Measurements from ENCODE around the gene CRYL1. TPM values are rescaled to one million over a fixed set of nuclear protein-coding genes. Genes with fewer than 3 reads are reported as not detected.
A peak's percentile ranks its signal among the peaks of the same experiment; 100 is the strongest.

The CRYL1 gene
- total RNA-seq, 6 donors from 2014 or later: 22.2 to 38.9 (median 28.7) TPM

DNA sequence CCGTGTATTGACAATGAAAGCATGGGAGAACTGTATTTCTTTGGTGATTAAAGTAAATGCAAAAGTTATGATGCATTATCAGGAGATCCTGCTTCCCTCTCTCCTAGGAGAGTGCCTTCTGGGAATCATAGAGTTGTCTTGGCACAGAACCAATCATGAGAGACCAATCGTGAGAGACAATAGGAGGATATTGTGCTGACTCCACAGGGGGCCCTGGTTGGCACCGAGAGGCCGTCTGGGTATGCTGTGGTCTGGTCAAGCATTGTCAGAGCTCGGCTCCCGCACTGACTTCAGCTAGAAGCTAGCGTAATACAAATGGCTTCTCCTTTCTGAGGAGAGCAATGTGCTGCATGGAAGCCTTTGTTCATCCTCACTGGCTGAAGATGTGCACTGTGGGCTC is 162.1 kb downstream of the CRYL1 start:
- ATAC-seq (ENCODE audit: low FRiP score in 2 of 2) (no peak), DNase-seq (no peak)
- TF ChIP-seq POLR2A (IDR thresholded peaks at IDR 0.05): no peak
- TF ChIP-seq, protein P1, sequence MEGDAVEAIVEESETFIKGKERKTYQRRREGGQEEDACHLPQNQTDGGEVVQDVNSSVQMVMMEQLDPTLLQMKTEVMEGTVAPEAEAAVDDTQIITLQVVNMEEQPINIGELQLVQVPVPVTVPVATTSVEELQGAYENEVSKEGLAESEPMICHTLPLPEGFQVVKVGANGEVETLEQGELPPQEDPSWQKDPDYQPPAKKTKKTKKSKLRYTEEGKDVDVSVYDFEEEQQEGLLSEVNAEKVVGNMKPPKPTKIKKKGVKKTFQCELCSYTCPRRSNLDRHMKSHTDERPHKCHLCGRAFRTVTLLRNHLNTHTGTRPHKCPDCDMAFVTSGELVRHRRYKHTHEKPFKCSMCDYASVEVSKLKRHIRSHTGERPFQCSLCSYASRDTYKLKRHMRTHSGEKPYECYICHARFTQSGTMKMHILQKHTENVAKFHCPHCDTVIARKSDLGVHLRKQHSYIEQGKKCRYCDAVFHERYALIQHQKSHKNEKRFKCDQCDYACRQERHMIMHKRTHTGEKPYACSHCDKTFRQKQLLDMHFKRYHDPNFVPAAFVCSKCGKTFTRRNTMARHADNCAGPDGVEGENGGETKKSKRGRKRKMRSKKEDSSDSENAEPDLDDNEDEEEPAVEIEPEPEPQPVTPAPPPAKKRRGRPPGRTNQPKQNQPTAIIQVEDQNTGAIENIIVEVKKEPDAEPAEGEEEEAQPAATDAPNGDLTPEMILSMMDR (IDR thresholded peaks at IDR 0.05): no peak
- TF ChIP-seq EP300 (IDR thresholded peaks at IDR 0.05): no peak
- no peak for TF ChIP-seq POLR2AphosphoS5 (IDR thresholded peaks at IDR 0.05)
- WGBS, 2 donors: 47 to 57% methylated on average over 3 to 7 of the region's 7 CpGs
- no peaks in the 10 kb centered on the region for H3K4me1 ChIP-seq
- no peak overlapping the region for H3K4me3 ChIP-seq
- H3K9me3 ChIP-seq: no peaks in the 10 kb centered on the region
- no peaks in the 10 kb centered on the region for H3K36me3 ChIP-seq
- no peaks in the 10 kb centered on the region for H3K27me3 ChIP-seq
- H3K27ac ChIP-seq: no peak overlapping the region

DNA sequence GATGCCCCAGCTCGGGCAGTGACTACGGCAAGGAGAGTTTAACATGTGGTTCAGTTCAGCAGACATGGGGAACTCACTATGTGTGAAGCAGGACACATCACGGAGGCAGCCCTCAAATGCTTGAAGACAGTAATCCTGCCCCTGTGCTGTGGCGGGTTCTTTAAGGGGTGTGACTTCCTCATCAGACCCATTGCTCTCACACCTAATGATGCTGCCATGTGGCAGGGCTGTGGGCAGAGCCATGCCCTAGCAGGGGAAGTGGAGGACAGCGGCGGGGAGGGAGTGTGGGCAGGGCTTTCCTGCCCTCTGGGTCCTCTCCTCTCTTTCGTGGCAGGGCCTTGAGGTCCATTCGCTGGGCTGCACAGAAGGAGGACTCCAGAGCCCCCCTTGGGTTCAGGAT is 162.5 kb downstream of the CRYL1 start:
- H3K9me3 ChIP-seq: no peaks in the 10 kb centered on the region
- H3K36me3 ChIP-seq: no peaks in the 10 kb centered on the region
- H3K27ac ChIP-seq: no peak overlapping the region
- H3K27me3 ChIP-seq: no peaks in the 10 kb centered on the region
- TF ChIP-seq EP300 (IDR thresholded peaks at IDR 0.05) (no peak), POLR2A (IDR thresholded peaks at IDR 0.05) (no peak), POLR2AphosphoS5 (IDR thresholded peaks at IDR 0.05) (no peak)
- TF ChIP-seq, protein P1 (IDR thresholded peaks at IDR 0.05): no peak
- ATAC-seq (ENCODE audit: low FRiP score in 2 of 2) (no peak), DNase-seq (no peak)
- H3K4me1 ChIP-seq: no peaks in the 10 kb centered on the region
- H3K4me3 ChIP-seq: no peak overlapping the region
- WGBS, 2 donors: 79 to 88% methylated on average over 4 to 8 of the region's 8 CpGs

GRCh38 chr13:20362484-20363041 is 163.1 kb downstream of the CRYL1 start:
- H3K36me3 ChIP-seq: no peaks in the 10 kb centered on the region
- H3K4me1 ChIP-seq: no peaks in the 10 kb centered on the region
- 71 to 72% methylated on average over 17 of the region's 17 CpGs for WGBS, 2 donors
- H3K9me3 ChIP-seq: no peaks in the 10 kb centered on the region
- no peak overlapping the region for H3K4me3 ChIP-seq
- H3K27me3 ChIP-seq: no peaks in the 10 kb centered on the region
- TF ChIP-seq EP300 (IDR thresholded peaks at IDR 0.05) (no peak), POLR2AphosphoS5 (IDR thresholded peaks at IDR 0.05) (no peak), POLR2A (IDR thresholded peaks at IDR 0.05) (no peak)
- TF ChIP-seq, protein P1 (IDR thresholded peaks at IDR 0.05): no peak
- ATAC-seq (ENCODE audit: low FRiP score in 2 of 2): peak in 1 of 2 donors; percentile 16
- H3K27ac ChIP-seq: no peak overlapping the region
- peak in 1 of 2 donors; percentile 44 for DNase-seq

DNA sequence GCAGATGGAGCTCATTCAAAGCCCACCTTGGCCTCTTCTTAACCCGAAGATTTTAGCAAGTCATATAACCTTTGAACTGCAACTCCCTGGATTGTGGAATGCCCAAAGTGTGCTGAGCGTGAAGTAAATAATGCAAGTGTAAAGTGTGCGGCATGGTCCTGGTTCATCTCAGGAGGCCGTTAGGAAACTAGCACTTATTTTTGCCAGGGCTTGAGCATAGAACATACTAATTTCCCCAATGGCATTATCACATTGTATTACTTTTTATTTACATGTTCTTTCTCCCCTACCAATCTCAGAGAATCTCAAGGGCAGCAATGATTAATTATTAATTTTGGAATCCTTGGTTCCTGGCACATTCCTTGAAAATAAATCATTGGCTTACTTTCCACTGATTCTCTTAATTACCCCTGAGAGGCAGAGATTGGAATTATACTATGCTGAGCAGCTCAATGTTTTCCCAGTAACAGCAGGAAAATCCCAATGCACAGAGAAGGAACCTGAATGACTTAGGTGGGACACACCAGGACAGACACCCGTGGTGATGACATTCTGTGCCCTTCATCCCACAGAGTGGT is 164.7 kb downstream of the CRYL1 start:
- 75 to 82% methylated on average over 5 of the region's 5 CpGs for WGBS, 2 donors
- Histone ChIP-seq H3K4me3 (no peak overlapping the region), H3K27me3 (no peaks in the 10 kb centered on the region), H3K27ac (no peak overlapping the region), H3K4me1 (no peaks in the 10 kb centered on the region), H3K36me3 (no peaks in the 10 kb centered on the region), H3K9me3 (no peaks in the 10 kb centered on the region)
- TF ChIP-seq EP300 (IDR thresholded peaks at IDR 0.05) (no peak), POLR2AphosphoS5 (IDR thresholded peaks at IDR 0.05) (no peak), POLR2A (IDR thresholded peaks at IDR 0.05) (no peak)
- TF ChIP-seq, protein P1 (IDR thresholded peaks at IDR 0.05): no peak
- DNase-seq (no peak), ATAC-seq (ENCODE audit: low FRiP score in 2 of 2) (no peak)

DNA sequence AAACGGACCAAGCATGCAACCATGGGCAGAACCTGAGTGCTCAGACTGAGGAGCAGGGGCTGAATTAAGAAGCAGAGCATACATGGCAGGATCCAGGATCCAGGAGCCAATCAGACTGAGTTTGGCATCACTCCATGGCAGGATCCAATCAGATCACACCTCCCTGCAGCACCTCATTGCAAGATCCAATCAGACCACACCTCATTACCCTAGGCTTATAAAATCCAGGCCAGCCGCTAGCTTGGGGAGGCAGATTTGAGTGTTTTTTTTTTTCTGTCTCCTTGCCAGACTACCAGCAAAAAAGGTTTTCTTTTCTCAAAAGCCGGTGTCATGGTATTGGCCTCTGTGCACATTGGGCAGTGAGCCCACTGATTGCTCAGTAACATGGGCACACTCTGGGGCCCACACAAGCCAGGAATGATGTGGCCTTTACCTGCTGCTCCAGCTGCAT is 165.6 kb downstream of the CRYL1 start:
- ATAC-seq (ENCODE audit: low FRiP score in 2 of 2): no peak
- Histone ChIP-seq H3K27me3 (no peaks in the 10 kb centered on the region), H3K9me3 (no peaks in the 10 kb centered on the region), H3K27ac (no peak overlapping the region), H3K4me3 (no peak overlapping the region), H3K4me1 (no peaks in the 10 kb centered on the region), H3K36me3 (no peaks in the 10 kb centered on the region)
- 63 to 73% methylated on average over 3 of the region's 3 CpGs for WGBS, 2 donors
- TF ChIP-seq POLR2AphosphoS5 (IDR thresholded peaks at IDR 0.05) (no peak), POLR2A (IDR thresholded peaks at IDR 0.05) (no peak), EP300 (IDR thresholded peaks at IDR 0.05) (no peak)
- TF ChIP-seq, protein P1 (IDR thresholded peaks at IDR 0.05): no peak
- DNase-seq: no peak
